ENCODE measurements around the gene CFAP141.

CFAP141 gene

GRCh38 chr1:154170547-154171222 is 35.4 kb downstream of the CFAP141 start:
- H3K79me2 ChIP-seq (ENCODE audit: low read length) = peaks cover 57% of the 10 kb centered on the region
- no peaks in the 10 kb centered on the region for H3K9me3 ChIP-seq (ENCODE audit: insufficient read depth, low read length)
- H3K4me3 ChIP-seq (ENCODE audit: low read length) = no peak overlapping the region
- no peak overlapping the region; the same call in 1 of the 2 replicates for H3K27ac ChIP-seq (ENCODE audit: low read length)
- H3K4me1 ChIP-seq (ENCODE audit: low read length) = no peaks in the 10 kb centered on the region
- TF ChIP-seq EZH2phosphoT487 (IDR thresholded peaks at IDR 0.05; ENCODE audit: low read depth) = no peak
- TF ChIP-seq CTCF (IDR thresholded peaks at IDR 0.05; ENCODE audit: low read depth, low read length) = no peak
- H3K27me3 ChIP-seq (ENCODE audit: low read depth, low read length) = no peaks in the 10 kb centered on the region
- H4K20me1 ChIP-seq (ENCODE audit: insufficient read depth, low read length) = peaks cover 44% of the 10 kb centered on the region
- no peak overlapping the region for H2AFZ ChIP-seq (ENCODE audit: low read depth, low read length)
- H3K9ac ChIP-seq (ENCODE audit: low read length) = no peak overlapping the region
- H3K36me3 ChIP-seq (replicated peaks; ENCODE audit: low read depth, low read length) = peaks cover 80% of the 10 kb centered on the region
- H3K4me2 ChIP-seq (ENCODE audit: low read length) = no peak overlapping the region

GRCh38 chr1:154167461-154167860 is 38.7 kb downstream of the CFAP141 start:
- peaks cover 24% of the 10 kb centered on the region; the same call in 1 of the 2 replicates for H4K20me1 ChIP-seq (ENCODE audit: insufficient read depth, low read length)
- no peak overlapping the region for H3K9ac ChIP-seq (ENCODE audit: low read length)

DNA sequence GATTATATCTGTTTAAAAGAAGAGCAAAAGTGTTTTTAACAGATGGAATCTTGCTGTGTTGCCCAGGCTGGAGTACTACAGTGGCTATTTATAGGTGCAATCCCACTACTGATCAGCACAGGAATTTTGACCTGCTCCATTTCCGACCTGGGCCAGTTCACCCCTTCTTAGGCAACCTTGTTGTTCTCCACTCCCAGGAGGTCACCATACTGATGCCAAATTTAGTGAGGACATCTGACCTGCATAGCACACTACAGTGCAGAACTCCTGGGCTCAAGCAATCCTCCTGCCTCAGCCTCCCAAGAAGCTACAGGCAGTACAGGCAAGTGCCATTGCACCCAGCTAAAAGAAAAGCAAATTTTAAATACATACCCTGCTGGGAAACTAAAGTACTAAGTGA is 39.9 kb downstream of the CFAP141 start:
- TF ChIP-seq CTCF (IDR thresholded peaks at IDR 0.05; ENCODE audit: low read depth, low read length) = no peak
- no peak for TF ChIP-seq EZH2phosphoT487 (IDR thresholded peaks at IDR 0.05; ENCODE audit: low read depth)
- Histone ChIP-seq H3K79me2 (ENCODE audit: low read length) (peaks cover 34% of the 10 kb centered on the region), H3K27ac (ENCODE audit: low read length) (no peak overlapping the region), H3K4me1 (ENCODE audit: low read length) (no peaks in the 10 kb centered on the region), H4K20me1 (ENCODE audit: insufficient read depth, low read length) (peaks cover 12% of the 10 kb centered on the region; the same call in 1 of the 2 replicates), H3K9me3 (ENCODE audit: insufficient read depth, low read length) (no peaks in the 10 kb centered on the region), H3K27me3 (ENCODE audit: low read depth, low read length) (no peaks in the 10 kb centered on the region), H2AFZ (ENCODE audit: low read depth, low read length) (no peak overlapping the region), H3K4me2 (ENCODE audit: low read length) (no peak overlapping the region), H3K4me3 (ENCODE audit: low read length) (no peak overlapping the region), H3K9ac (ENCODE audit: low read length) (no peak overlapping the region), H3K36me3 (replicated peaks; ENCODE audit: low read depth, low read length) (peaks cover 80% of the 10 kb centered on the region)

More at GRCh38 chr1:154167461-154167860, 38.7 kb downstream of the CFAP141 start:
- no peaks in the 10 kb centered on the region for H3K27me3 ChIP-seq (ENCODE audit: low read depth, low read length)
- H3K27ac ChIP-seq (ENCODE audit: low read length) = no peak overlapping the region
- H3K9me3 ChIP-seq (ENCODE audit: insufficient read depth, low read length) = no peaks in the 10 kb centered on the region
- H3K79me2 ChIP-seq (ENCODE audit: low read length) = peaks cover 44% of the 10 kb centered on the region
- TF ChIP-seq CTCF (IDR thresholded peaks at IDR 0.05; ENCODE audit: low read depth, low read length) (no peak), EZH2phosphoT487 (IDR thresholded peaks at IDR 0.05; ENCODE audit: low read depth) (no peak)
- H3K4me3 ChIP-seq (ENCODE audit: low read length) = no peak overlapping the region
- no peaks in the 10 kb centered on the region for H3K4me1 ChIP-seq (ENCODE audit: low read length)
- H3K36me3 ChIP-seq (replicated peaks; ENCODE audit: low read depth, low read length) = peaks cover 84% of the 10 kb centered on the region
- H3K4me2 ChIP-seq (ENCODE audit: low read length) = no peak overlapping the region
- no peak overlapping the region for H2AFZ ChIP-seq (ENCODE audit: low read depth, low read length)

DNA sequence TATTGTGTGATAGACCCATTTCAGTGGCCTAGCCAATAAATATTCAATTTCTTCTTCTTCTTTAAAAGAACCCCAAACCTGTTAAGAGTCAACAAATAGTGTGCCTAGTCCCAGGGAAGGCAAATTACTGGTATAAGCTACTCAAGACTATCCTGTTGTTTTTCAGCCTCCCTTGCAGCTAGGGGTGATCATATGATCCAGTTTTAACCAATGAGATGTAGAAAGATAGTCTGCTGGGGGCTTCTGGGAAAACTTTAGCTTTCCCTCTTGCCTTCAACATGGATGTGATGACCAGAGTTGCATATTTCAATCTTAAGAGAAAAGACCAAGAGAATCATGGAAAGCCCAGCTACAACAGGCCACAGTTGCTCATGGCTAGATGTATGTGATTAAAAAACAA is 46.6 kb downstream of the CFAP141 start:
- Histone ChIP-seq H3K79me2 (ENCODE audit: low read length) (peaks cover 30% of the 10 kb centered on the region), H3K9ac (ENCODE audit: low read length) (no peak overlapping the region), H3K36me3 (replicated peaks; ENCODE audit: low read depth, low read length) (peaks cover 77% of the 10 kb centered on the region)

More for the DNA sequence above, 46.6 kb downstream of the CFAP141 start:
- no peaks in the 10 kb centered on the region for H3K27me3 ChIP-seq (ENCODE audit: low read depth, low read length)
- TF ChIP-seq EZH2phosphoT487 (IDR thresholded peaks at IDR 0.05; ENCODE audit: low read depth) (no peak), CTCF (IDR thresholded peaks at IDR 0.05; ENCODE audit: low read depth, low read length) (no peak)
- peaks cover 17% of the 10 kb centered on the region for H3K4me1 ChIP-seq (ENCODE audit: low read length)
- H3K4me3 ChIP-seq (ENCODE audit: low read length) = no peak overlapping the region
- no peak overlapping the region for H2AFZ ChIP-seq (ENCODE audit: low read depth, low read length)
- no peak overlapping the region for H3K4me2 ChIP-seq (ENCODE audit: low read length)
- H3K9me3 ChIP-seq (ENCODE audit: insufficient read depth, low read length) = no peaks in the 10 kb centered on the region
- peaks cover 31% of the 10 kb centered on the region for H4K20me1 ChIP-seq (ENCODE audit: insufficient read depth, low read length)
- no peak overlapping the region for H3K27ac ChIP-seq (ENCODE audit: low read length)
